ENCODE results near the gene GNAL.

DNA sequence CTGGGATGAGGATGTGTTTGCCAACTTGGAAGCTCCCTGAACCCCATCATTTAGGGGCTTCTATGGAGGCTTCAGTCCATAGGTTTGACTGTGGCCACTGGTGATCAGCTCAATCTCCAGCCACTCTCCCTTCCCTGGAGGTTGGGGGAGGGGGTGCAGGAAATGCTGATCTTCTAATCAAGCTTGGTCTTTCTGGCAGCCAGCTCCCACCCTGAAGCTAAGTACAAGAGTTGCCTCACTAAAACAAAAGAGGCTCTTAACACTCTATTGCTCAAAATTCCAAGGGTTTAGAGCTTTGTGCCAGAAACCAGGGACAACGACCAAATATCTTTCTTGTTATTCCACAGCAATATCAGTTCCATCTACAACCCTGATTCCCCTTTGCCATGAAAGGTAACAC is 238.4 kb downstream of the GNAL start:
- no peak for TF ChIP-seq MAFK (IDR thresholded peaks at IDR 0.05; ENCODE audit: low read depth, low read length)
- no peak for TF ChIP-seq RFX5 (IDR thresholded peaks at IDR 0.05; ENCODE audit: low read depth, low read length)
- no peak for TF ChIP-seq CTCF (conservative IDR thresholded peaks at IDR 0.05; ENCODE audit: low read depth, low read length)
- TF ChIP-seq BHLHE40 (IDR thresholded peaks at IDR 0.05; ENCODE audit: low read depth, low read length), result no peak
- no peak for TF ChIP-seq MAZ (IDR thresholded peaks at IDR 0.05; ENCODE audit: borderline replicate concordance, low read depth, low read length)
- no peak for TF ChIP-seq CEBPB (IDR thresholded peaks at IDR 0.05; ENCODE audit: low read depth, low read length)
- TF ChIP-seq RAD21 (IDR thresholded peaks at IDR 0.05; ENCODE audit: low read length), result no peak
- TF ChIP-seq POLR2A (IDR thresholded peaks at IDR 0.05; ENCODE audit: low read depth, low read length), result no peak
- TF ChIP-seq CHD1 (IDR thresholded peaks at IDR 0.05; ENCODE audit: low read depth, low read length), result no peak
- TF ChIP-seq SMC3 (IDR thresholded peaks at IDR 0.05; ENCODE audit: low read depth, low read length), result no peak
- TF ChIP-seq, protein P1, sequence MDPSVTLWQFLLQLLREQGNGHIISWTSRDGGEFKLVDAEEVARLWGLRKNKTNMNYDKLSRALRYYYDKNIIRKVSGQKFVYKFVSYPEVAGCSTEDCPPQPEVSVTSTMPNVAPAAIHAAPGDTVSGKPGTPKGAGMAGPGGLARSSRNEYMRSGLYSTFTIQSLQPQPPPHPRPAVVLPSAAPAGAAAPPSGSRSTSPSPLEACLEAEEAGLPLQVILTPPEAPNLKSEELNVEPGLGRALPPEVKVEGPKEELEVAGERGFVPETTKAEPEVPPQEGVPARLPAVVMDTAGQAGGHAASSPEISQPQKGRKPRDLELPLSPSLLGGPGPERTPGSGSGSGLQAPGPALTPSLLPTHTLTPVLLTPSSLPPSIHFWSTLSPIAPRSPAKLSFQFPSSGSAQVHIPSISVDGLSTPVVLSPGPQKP (IDR thresholded peaks at IDR 0.05; ENCODE audit: borderline replicate concordance, low read depth, low read length), result no peak
- no peak for TF ChIP-seq FOS (IDR thresholded peaks at IDR 0.05; ENCODE audit: low read depth, low read length)
